Neuron (in vitro differentiated cells): ENCODE measurements around the gene CCDC3.

Source experiments
- H2AFZ ChIP-seq: one replicate; pipeline ENCODE4 v1.6.1; 2013; ENCODE audit warnings: low read depth, mild to moderate bottlenecking, inconsistent platforms, low read length, moderate library complexity
- H3K27me3 ChIP-seq: one replicate; pipeline ENCODE4 v1.6.1; 2013; ENCODE audit warnings: low read length; ENCODE audit not compliant: insufficient read depth
- H3K36me3 ChIP-seq: one replicate; pipeline ENCODE4 v1.6.1; 2013; ENCODE audit warnings: low read length; ENCODE audit not compliant: insufficient read depth
- H3K4me1 ChIP-seq: one replicate; pipeline ENCODE4 v1.6.1; 2013; ENCODE audit warnings: low read length; ENCODE audit not compliant: insufficient read depth
- H3K4me3 ChIP-seq: 2 replicates; pipeline ENCODE4 v1.5.1; 2013; ENCODE audit warnings: mild to moderate bottlenecking, low read length, moderate library complexity
- H3K9me3 ChIP-seq: one replicate; pipeline ENCODE4 v1.6.1; 2013; ENCODE audit warnings: low read length

The CCDC3 gene

DNA sequence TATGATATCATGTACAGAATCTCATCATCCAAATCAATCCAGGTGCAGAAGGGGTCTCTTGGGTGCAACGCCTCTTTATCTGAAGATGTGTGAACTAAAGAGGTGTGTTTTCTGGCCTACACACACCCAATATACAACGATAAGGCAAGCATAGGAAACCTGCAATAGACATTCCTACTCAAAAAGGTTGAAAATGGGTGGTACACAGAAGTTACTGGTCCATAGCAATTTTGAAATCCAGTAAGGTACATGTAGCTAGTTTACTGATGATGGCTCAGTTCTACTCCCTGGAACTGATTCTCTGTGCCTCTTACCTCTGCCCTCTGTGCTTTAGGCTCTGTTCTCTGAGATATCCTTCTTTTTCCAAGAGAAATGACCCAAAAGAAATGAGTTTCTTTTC lies 22.2 kb upstream of the CCDC3 start:
- Histone ChIP-seq H3K4me1 (peaks cover 5% of the 10 kb centered on the region), H3K9me3 (peaks cover 3% of the 10 kb centered on the region), H2AFZ (no peak overlapping the region), H3K4me3 (no peak overlapping the region), H3K27me3 (no peaks in the 10 kb centered on the region), H3K36me3 (no peaks in the 10 kb centered on the region)

DNA sequence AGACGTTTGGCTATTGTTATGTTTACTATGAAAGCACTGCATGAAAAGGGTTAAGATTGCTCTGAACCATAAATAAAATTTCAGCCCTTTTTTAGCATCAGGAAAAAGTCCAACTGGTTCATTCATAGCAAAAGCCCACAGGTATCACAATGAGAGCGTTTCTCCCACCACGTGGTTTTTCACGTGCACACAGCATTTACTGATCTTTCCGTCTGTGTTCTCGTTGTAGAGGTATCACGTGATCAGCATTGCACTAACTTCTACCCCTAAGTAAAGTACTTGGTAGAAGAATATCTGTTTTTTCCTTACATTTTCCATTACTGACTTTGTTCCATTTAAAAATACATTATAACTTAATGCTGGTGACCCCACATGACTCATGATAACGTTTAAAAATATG lies 17.8 kb upstream of the CCDC3 start:
- H2AFZ ChIP-seq: no peak overlapping the region
- H3K9me3 ChIP-seq: peaks cover 3% of the 10 kb centered on the region
- no peak overlapping the region for H3K4me3 ChIP-seq
- peaks cover 10% of the 10 kb centered on the region for H3K4me1 ChIP-seq
- no peaks in the 10 kb centered on the region for H3K36me3 ChIP-seq
- no peaks in the 10 kb centered on the region for H3K27me3 ChIP-seq

DNA sequence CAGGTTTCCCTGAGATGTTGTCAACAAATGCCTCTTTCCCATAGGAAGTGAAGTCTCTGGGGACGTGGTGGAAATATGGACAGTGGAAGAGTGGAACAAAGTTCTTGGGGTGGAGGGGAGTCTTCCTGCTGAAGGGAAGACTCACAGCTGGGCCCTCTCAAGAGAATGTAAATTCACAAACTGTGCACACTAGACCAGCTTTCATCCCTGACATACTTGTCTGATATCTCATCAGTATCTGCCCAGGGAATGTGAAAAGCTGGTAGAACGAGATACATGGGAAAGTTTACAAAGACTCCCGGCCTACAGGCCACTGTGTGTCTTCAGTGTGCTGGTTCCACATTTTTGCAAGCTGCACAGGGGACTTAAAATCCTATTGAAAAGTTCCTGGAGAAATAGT lies 16.7 kb upstream of the CCDC3 start:
- Histone ChIP-seq H2AFZ (no peak overlapping the region), H3K4me1 (peaks cover 10% of the 10 kb centered on the region), H3K27me3 (no peaks in the 10 kb centered on the region), H3K4me3 (no peak overlapping the region), H3K9me3 (no peaks in the 10 kb centered on the region), H3K36me3 (no peaks in the 10 kb centered on the region)

DNA sequence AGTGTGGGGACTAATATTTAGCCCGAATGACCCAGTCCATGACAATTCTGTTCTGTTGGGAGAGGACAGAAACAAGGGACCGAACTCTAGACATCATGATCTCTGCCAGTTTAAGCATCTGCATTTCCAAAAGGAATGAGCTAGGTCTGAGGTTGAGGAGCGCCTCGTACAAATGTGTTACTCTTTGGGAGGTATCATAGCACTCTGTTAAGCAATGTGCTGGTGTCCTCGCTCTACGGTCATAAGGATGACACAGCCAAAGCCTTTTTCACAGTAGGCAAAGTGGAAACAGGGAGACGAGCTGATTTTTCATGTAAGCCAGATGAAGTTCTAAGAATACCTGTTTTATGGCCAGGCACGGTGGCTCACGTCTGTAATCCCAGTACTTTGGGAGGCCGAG lies 15.4 kb upstream of the CCDC3 start:
- H2AFZ ChIP-seq: peak overlapping the region; percentile 9
- H3K27me3 ChIP-seq: no peaks in the 10 kb centered on the region
- peaks cover 10% of the 10 kb centered on the region for H3K4me1 ChIP-seq
- H3K36me3 ChIP-seq: no peaks in the 10 kb centered on the region
- H3K9me3 ChIP-seq: no peaks in the 10 kb centered on the region
- H3K4me3 ChIP-seq: no peak overlapping the region

DNA sequence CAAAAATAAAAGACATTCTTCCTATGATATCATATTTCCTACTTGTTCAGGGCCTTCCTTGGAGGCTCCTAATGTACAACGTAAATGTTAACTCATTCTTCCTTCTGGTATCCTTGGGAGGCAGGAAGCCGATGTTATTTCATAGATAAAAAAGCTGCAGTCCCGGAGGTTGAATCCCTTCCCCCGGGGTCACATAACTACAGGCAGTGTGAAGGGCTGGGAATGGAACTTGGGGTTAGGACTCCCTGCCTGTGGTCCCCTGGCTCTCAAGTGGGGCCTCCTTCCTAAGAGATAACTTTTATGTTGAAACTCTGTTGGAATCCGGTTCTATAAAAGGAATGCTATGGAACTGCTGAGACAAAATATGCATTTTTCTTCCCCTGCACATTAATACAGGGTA lies 14.9 kb upstream of the CCDC3 start:
- Histone ChIP-seq H2AFZ (peak overlapping the region; percentile 9), H3K4me1 (peaks cover 10% of the 10 kb centered on the region), H3K9me3 (no peaks in the 10 kb centered on the region), H3K27me3 (no peaks in the 10 kb centered on the region), H3K4me3 (no peak overlapping the region), H3K36me3 (no peaks in the 10 kb centered on the region)

DNA sequence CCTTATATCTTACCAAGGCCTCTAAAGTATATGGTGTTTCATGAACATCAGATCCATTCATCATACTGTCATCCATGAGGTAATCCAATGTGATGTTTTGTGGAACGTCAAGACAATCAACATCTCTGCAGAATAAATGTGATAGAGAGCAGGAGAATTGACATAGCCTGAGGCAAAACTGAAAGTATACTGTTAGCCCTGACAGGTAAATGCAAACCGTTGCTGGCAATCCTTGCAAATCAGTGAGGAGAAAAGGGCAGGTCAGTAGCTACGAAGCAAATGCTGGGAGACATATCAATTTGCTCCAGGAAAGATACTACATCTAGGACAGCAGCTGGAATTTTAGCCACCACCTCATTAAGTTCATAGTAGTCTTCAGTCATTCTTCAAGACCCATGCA lies 4.5 kb upstream of the CCDC3 start:
- H3K4me3 ChIP-seq: no peak overlapping the region
- H2AFZ ChIP-seq: no peak overlapping the region
- H3K36me3 ChIP-seq: no peaks in the 10 kb centered on the region
- no peaks in the 10 kb centered on the region for H3K9me3 ChIP-seq
- H3K4me1 ChIP-seq: peaks cover 5% of the 10 kb centered on the region
- peaks cover 34% of the 10 kb centered on the region for H3K27me3 ChIP-seq

DNA sequence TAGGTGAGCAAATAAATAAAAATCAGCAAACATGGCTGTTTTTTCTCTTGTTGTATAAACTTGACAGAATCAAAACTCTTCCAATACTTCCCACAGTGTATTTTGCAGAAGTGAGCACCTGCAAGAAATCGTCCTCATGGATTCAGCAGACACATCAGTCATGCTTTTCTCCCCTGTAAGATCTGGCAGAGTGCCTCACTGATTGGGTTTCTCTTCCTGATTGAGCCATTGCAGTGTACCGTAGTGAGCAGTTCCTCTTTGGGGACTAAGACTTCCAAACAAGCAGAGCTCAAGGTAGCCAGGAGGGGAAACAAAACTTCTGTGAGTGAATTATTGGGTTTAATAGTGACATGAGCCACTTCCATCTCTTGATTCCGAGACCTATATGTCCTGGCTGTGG lies 2.2 kb upstream of the CCDC3 start:
- Histone ChIP-seq H2AFZ (no peak overlapping the region), H3K9me3 (peaks cover 2% of the 10 kb centered on the region), H3K4me1 (peaks cover 5% of the 10 kb centered on the region), H3K4me3 (no peak overlapping the region), H3K27me3 (peaks cover 52% of the 10 kb centered on the region), H3K36me3 (no peaks in the 10 kb centered on the region)

DNA sequence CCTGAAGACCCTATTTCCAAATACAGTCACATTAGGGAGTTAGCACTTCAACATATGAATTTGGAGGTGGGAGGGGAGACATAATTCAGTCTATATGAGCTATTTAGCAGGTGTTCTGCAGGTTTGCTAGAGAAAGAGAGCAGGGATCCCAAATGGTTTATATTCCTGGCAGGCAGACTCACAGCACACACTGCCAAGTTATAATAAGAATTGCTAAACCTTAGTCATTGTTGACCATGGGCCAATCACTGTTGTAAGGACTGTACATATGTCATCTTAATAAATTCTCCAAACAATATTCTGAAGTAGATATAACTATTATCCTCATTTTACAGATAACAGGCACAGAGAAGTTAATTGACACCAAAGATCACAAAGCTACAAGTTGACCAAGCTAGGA lies 1.5 kb upstream of the CCDC3 start:
- H3K27me3 ChIP-seq: peaks cover 60% of the 10 kb centered on the region
- no peak overlapping the region for H3K4me3 ChIP-seq
- no peak overlapping the region for H2AFZ ChIP-seq
- H3K9me3 ChIP-seq: peaks cover 2% of the 10 kb centered on the region
- peaks cover 5% of the 10 kb centered on the region for H3K4me1 ChIP-seq
- H3K36me3 ChIP-seq: no peaks in the 10 kb centered on the region

DNA sequence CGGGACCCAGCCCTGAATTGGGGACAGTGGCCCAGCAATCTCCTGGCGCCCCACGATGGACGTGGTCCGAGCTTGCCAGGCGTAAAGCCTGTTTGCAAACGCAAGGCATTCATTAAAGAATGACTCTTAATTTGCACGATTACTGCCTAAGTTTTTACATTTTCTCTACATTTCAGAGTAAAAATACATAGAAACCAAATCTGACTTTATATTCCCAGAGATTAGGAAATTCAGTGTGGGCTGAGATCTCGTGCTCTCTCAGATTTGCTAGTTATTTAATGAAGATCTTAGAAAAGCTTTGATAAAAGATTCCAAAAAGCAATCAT lies 337 bp upstream of the CCDC3 start:
- H2AFZ ChIP-seq: no peak overlapping the region
- H3K27me3 ChIP-seq: peaks cover 63% of the 10 kb centered on the region
- H3K36me3 ChIP-seq: no peaks in the 10 kb centered on the region
- peaks cover 2% of the 10 kb centered on the region for H3K9me3 ChIP-seq
- peaks cover 5% of the 10 kb centered on the region for H3K4me1 ChIP-seq
- peak overlapping the region; percentile 25 for H3K4me3 ChIP-seq

DNA sequence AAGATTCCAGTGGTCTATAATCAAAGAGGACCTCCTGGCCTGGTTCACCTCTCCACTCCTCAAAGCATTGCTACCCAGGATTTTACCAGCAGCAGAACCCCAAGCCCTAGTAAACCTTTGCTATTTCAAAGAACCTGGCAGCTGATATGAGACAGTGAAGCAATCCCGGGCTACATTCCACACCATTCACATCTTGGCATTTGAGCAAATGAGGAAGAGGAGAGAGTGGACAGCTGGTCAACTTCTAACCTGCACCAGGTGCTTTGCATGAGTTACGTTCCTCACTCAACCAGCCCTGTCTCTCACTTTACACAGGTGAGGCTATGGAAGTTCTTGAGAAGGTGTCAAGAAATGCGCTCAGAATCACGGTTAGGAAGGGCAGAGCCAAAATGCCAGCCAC lies 1.1 kb downstream of the CCDC3 start:
- Histone ChIP-seq H3K27me3 (peaks cover 59% of the 10 kb centered on the region), H3K36me3 (no peaks in the 10 kb centered on the region), H2AFZ (no peak overlapping the region), H3K4me3 (no peak overlapping the region), H3K4me1 (peaks cover 5% of the 10 kb centered on the region), H3K9me3 (peaks cover 2% of the 10 kb centered on the region)

DNA sequence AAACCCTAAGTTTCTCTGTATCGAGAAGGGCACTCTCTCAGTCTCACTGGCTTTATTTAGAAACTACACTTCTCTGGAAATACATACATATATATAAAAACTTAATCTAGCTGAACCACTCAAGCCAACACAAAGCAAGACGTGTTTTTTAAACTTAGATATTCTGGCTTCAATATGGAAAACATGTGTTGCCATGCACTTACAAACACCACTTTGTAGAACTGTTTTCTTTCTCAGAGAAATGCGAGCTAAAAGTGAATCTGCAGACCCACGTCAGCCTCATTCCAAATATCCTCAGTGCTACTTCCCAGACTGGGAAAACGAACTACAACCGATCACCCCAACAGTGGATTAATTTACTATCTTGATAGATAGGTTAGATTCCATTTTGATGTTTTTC lies 1.7 kb downstream of the CCDC3 start:
- Histone ChIP-seq H3K36me3 (no peaks in the 10 kb centered on the region), H3K4me1 (peaks cover 5% of the 10 kb centered on the region), H2AFZ (no peak overlapping the region), H3K9me3 (peaks cover 2% of the 10 kb centered on the region), H3K27me3 (peaks cover 59% of the 10 kb centered on the region), H3K4me3 (no peak overlapping the region)

DNA sequence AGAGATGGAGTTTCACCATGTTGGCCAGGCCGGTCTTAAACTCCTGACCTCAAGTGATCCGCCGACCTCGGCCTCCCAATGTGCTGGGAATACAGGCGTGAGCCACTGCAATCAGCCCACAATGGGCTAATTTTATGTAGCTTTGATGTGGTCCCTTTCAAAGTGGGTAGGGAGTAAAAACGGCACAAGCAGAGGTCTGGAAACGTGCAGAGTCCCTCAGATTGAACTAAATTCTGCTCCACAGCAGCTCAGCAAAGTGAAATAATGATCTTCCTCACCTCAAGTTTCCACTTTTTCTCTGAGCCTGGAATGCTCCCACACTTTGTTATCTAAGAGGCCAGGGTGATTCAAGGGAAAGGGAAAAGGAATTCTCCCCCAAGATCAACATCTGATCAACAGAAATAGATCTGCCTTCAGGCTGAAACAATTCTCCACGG lies 6.1 kb downstream of the CCDC3 start:
- Histone ChIP-seq H3K4me3 (no peak overlapping the region), H3K36me3 (no peaks in the 10 kb centered on the region), H3K4me1 (no peaks in the 10 kb centered on the region), H3K27me3 (peaks cover 23% of the 10 kb centered on the region), H2AFZ (no peak overlapping the region), H3K9me3 (peaks cover 2% of the 10 kb centered on the region)

DNA sequence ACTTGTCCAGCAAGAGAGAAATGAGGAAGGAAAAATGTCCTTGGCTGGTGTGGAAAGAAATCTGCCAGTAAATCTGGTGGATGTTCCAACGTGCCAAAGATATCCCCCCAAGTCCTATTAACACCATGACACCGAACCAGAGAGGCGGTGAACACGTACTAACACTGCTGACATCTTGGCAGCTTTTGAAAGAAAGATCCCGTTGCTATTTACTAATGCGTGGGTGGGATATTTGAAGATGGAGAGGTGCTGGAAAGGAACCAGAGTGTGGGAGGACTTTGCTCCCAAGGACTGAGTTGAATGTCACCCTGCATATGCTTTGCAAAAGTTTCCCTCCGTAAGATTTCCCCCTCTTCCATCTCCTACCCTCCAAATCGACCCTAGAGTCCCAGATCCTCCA lies 7.9 kb downstream of the CCDC3 start:
- Histone ChIP-seq H2AFZ (no peak overlapping the region), H3K4me3 (no peak overlapping the region), H3K9me3 (no peaks in the 10 kb centered on the region), H3K27me3 (peaks cover 9% of the 10 kb centered on the region), H3K36me3 (no peaks in the 10 kb centered on the region), H3K4me1 (no peaks in the 10 kb centered on the region)

DNA sequence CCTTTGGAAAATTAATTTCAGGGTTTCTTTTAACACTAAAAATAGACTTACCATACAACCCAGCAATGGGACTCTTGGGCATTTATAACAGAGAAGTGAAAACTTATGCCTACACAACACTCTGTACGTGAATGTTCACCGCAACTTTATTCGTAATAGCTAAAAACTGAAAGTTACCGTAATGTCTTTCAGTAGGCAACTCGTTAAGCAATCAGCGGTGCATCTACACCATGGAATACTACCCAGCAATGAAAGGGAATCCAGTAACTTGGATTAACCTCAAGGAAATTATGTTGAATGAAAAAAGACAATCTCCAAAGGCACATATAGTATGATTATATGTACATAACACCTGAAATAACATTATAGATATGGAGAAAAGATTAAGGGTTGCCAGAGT lies 16.2 kb downstream of the CCDC3 start:
- H3K4me3 ChIP-seq: no peak overlapping the region
- H2AFZ ChIP-seq: no peak overlapping the region
- H3K36me3 ChIP-seq: no peaks in the 10 kb centered on the region
- no peaks in the 10 kb centered on the region for H3K9me3 ChIP-seq
- no peaks in the 10 kb centered on the region for H3K27me3 ChIP-seq
- no peaks in the 10 kb centered on the region for H3K4me1 ChIP-seq
